GM19438 (cell line): ENCODE data around the gene EFCAB6.

Source experiments
- ATAC-seq: cut with Tn5 transposase; IDR thresholded peaks from one replicate; pipeline ENCODE4 v1.9.1; 2021; ENCODE audit warnings: low read depth; ENCODE audit not compliant: unreplicated experiment

Gene EFCAB6

DNA sequence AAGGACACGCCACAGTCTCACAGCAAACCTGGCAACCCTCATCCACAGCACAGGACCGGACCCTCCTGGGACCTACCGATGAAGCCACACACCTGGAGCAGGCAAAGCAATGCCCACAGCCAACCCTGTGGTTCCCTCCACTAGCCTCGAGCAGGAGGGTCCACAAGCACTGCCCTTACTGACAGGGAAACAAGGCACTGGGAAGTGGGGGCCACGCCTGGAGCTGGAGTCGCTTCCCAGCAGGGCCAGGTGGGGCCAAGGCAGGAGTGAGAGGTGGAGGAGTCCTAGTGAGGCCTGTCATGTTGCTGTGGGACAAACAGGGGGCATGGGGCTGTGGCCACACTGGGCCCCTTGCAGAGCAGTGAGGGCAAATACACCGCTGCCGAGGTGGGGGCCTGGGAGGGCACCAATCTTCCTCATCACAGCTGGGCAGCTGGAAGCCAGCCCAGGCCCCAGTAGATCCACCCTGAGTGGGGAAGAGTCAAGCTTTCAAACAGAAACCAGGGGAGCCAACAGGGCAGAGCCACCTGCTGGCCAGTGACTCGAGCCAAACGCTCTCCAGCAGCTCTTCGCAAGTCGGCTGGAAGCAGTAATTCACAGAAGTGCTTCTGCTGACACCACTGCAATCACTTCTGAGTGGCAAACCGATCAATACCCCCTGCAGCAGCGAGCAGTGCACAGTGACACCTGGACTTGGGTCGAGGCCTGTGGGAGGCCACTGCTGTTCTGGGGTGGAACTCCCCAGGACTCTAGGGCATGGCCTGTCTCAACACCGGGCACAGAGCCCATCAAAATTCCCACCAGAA lies 36.5 kb upstream of the EFCAB6 start:
- ATAC-seq, result no peak

DNA sequence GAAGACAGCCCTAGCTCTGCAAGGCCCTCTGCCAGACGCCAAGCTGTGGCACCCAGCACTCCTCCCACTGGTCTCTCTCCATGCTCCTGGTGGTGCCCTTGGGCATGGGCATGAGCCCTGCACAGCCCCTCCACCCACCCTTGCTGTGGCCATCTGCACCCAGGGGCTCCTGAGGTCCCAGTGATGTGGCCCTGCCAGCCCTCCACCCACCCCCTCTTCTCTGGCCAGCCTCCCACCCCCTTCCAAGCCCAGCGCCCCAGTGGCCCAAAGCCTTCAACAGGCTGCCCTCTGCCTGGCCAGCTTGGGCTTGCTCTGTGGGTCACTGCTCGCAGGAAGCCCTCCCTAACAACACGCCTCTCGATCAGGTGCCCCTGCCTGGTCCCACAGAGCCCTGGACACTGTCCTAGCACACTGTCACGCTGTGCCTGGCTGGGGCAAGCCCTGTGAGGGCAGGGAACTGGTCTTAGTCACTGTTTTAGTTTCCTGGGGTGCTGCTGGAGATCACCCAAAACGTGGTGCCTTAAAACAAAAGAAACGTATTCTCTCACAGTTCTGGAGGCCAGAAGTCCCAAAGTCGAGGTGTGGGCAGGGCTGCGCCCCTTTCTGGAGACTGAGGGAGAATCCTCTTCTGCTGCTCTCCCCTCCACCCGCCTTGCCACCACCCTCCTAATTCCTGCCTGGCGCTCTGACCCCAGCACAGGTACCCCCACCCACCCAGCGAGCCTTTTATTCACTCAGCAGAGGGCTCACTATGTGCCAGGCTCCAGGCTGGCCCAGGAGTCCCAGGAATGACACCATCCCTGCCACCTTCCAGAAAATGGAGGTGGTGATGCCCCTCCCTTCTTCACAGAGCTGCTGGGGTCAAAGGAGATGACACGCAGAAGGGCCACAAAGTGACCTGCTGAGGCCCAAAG lies 35.5 kb upstream of the EFCAB6 start:
- no peak for ATAC-seq

DNA sequence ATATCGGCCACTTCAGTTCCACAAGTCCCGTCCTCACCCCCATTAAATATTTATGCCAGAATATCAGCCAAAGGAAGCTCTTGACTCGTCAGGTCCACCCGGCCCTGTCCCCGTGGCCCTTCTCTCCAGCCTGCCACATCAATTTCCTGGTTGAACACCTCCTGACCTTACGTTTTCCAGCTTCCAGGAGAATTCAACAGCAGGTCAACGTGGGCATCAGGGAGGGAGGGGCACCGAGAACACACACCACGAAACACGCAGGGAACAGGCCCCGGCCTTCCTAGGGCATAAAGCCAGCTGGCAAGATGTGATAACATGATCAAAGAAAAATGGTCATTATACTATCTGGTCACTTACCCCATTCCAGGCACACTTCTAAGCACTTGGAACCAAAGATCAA lies 34.9 kb upstream of the EFCAB6 start:
- no peak for ATAC-seq

DNA sequence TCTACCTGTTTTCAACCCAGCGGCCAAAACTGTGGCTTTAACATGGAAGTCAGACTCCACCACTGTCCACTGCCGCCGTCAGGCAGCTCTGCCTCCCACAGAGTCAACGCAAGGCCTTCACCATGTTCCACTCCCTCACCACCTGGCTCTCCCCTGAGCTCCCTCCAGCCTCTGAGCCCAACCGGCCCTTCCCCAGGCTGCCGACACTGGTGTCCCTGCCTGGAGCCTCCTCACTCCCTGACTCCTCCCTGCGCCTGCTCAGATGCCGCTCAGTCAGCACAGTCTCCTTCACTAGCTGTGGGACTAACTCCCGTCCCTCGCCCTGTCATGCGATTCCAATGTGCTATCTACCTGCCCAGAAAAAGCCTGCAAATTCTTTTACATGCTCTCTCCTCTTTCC lies 33.9 kb upstream of the EFCAB6 start:
- ATAC-seq, result no peak

DNA sequence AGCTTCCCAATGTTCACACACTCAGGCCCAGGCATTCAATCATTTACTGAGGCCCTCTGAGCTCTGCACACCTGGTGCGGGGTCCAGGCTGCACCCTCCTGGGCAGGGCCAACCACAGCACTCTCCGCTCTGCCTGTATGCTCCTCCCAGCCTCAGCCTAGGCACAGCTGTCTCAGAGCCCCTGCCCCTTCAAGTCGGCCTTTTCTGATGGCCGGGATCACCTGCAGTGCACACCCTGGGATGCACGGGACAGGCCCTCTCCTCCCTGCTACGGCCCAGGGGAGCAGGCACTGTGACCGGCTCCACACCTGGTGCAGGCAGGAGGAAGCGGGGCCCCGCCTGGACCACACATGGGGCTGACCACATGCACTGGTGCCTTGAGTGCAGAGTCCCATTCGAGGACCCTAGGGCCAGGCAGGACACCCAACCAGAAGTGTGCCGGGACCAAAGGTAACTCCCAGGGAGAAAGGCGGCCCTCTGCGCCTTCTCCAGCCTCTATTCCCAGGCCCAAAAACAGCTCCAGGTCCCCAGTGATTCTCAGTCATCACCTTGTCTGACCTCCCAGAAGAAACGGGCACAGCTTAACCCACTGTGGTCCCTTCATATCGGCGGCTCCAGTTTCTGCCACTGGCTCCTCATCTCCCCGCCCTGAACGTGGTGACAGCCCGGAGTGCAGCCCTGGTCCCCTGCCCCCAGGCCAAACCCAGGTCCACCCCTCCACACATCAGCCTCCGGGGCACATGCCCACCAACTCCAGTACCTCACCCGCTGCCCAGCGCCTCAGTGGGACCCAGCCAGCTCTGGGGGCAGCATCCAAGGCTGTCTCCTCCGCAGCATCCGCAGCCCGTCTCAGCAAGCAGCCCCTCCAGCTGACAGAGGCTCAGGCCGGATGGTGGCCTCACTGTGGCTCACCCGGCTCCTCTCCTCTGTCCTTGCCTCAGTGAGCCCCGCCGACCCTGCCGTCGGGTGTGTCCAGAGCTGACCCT lies 32.7 kb upstream of the EFCAB6 start:
- no peak for ATAC-seq

DNA sequence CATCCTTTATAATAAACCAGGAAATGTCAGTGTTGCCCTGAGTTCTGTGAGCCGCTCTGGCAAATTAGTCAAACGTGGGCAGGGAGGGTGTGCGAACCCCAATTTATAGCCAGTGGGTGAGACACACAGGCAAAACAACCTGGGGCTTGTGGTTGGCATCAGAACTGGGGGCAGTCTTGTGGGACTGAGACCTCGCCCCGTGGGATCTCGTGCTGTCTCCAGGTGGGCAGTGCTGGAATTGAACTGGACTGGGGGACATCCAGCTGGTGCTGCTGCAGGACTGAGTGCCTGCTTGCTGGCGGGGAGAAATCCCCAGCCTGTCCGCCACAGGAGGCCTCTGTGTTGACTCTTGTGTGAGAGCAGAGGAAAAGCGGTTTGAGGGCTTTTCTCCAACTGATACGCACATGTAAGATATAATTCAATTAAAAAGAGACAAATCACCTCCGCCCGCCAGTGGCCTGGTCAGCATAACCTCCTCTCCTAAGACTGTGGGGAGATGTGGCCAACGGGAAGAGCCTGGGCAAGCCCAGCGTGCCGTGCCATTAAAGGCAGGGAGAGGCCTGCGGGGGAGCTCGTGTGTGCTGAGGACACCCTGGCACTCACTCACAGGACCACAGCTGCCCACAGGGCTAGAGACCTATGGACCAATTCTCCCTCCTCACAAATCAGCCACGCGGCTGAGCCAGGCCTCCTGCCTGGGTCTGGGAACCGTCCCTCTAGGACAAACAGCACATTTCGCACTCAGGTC lies 31.9 kb upstream of the EFCAB6 start:
- no peak for ATAC-seq

DNA sequence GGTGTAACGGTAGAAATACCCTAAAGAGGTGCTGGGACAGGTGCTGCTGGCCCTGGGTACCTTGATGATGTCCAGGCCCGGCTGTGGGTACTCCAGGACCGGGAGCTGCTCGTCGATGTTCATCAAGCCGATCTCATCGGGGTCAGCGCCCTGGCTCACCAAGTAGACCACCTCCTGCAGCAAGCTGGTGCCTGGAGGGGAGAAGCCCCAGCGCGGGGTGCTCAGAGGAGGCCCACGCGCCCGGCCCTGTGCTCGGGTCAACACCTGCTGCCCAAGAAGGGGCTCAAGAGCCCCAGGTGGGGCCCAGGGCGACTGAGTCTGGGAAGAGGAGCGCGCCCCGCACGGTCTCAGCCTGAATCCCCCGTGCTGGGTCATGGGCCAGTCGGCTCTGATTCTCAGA lies 29.6 kb upstream of the EFCAB6 start:
- no peak for ATAC-seq

DNA sequence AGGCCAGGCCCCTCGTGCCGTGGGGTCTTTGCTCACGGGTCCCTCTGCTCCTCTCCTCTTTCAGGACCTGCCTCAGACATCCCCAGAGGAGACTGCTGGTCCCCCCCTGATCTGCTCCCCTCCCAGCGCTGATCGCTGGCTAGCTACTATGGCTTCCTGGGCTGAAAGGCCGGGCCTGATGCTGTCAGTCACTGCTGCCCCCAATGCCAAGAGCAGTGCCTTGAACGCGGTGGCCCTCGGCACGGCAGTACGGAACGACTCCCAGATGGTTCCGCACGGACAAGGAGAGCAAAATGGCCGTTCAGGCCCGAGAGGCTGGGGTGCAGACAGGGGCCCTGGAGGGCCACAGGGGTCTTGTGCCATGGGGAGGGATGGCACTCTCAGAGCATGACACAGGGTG lies 28.7 kb upstream of the EFCAB6 start:
- ATAC-seq, result no peak

DNA sequence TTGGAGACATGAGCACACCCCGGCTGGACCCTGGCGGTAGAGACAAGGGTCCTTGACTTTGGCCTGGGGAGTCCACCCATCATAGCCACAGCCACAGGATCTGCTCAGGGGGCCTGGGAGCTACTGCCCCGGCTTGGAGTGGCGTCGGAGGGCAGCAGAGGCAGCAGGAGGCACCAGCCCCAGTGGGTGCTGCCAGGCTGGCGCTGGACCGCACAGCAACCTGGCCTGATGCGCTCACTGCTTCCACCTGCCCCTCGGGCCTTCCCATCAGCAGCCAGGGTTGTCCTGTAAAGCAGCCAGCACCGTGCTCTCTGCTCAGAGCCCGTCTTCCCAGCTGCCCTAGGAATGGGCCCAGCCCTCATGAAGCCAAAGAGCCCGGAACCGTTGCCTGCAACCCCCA lies 28.3 kb upstream of the EFCAB6 start:
- ATAC-seq, result no peak

DNA sequence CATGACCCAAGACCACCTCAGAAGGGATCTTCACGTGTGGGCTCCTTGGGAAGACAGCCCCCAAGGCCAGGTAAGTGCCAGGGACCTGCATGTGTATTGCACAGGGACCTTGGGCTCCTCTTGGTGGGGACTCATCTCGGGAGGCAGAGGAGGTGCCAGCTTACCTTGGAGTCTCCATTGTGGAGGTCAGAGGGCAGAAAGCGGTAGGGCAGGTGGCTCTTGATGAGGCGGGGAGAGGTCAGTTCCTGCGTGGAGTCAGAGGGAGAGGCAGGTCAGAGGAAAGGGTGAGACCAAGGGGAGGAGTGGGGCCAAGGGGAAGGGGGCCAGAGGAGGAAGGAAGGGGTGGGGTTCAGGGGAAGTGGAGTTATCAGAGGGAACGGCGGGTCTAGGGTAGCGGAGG lies 27.7 kb upstream of the EFCAB6 start:
- no peak for ATAC-seq

DNA sequence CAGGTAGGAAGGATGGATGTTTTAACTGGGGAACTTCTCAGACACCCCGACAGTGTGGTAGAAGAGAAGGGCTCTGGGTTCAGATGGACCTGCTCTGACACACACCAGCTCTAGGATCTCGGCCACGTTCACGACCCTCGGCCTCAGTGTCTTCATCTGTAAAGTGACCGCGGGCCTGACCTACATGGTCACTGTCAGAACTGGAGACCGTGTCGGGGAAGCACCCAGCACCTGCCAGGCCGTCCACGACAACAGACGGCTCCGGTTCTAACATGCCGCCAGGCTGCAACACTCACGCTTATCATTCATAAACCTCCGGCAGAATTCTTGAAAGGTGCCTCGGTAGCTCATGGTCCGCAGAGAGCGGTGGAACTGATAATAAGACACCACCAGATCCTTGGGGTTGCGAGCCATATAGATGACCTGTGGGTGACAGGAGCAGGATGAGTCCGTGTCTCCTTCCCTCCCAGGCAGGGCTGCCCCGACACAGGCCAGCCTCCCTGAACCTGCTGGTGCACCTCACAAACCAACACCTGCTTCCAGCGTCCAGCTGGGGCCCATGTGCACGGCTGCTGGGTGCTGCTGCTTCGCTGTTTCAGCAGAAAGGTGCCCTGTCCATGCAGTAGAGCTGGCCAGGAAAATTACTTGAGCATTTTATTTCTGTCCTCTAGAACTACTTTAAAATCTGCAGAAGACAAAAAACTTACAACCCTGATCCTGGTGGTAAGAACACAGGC lies 26.6 kb upstream of the EFCAB6 start:
- no peak for ATAC-seq

DNA sequence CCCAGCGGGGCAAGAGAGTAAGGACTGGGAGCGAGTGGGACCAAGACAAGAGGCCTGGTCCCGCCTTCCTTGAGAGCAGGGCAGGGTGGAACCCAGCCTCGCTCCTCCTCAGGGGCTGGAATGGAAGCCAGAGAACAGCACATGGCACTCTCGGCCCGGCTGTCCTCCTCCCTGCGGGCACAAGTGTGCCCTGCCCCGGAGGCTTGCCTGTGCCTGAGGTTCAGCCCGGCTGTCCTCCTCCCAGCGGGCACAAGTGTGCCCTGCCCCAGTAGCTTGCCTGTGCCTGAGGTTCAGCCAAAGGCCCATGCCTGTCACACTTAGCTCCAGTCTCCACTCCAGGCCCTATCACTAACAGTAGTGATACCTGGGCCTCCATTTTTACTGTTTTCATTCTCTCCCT lies 26.1 kb upstream of the EFCAB6 start:
- no peak for ATAC-seq

DNA sequence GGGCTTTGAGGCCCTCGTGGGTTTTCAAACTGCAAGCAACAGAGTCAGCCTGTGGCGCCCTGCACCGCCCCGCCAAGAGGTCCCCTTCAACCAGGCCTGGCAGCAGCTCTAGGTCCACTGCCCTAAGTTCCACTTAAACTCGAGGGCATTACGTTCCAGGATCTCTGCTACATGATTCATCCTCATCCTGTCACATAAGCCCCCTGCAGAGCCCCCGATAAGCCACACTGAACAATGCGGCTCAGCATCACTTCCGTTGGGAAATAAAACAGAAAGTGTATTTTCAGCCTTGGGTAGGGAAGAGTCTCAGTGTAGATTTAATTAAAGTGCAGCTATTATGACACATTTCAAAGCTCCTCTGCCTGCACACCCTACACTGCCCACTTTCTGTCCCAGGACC lies 25.6 kb upstream of the EFCAB6 start:
- no peak for ATAC-seq

DNA sequence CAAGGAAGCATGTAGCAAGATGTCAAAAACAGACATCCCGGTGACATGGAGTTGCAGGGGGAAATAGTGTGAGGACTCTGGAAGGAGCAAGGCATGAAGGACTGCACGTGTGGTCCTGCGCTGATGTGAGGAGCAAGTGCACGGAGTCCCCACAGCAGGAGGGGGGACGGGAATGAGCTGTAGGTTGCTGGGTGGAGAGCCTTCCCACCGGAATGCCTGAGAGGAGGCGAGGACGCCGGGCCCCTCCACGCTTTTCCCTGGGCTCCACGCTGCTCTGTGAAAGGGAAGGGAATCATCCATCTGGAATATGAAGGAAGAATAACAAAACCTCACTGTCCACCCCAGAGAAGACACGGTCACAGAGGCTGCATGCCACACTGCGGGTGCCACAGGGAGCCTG lies 23.6 kb upstream of the EFCAB6 start:
- no peak for ATAC-seq

DNA sequence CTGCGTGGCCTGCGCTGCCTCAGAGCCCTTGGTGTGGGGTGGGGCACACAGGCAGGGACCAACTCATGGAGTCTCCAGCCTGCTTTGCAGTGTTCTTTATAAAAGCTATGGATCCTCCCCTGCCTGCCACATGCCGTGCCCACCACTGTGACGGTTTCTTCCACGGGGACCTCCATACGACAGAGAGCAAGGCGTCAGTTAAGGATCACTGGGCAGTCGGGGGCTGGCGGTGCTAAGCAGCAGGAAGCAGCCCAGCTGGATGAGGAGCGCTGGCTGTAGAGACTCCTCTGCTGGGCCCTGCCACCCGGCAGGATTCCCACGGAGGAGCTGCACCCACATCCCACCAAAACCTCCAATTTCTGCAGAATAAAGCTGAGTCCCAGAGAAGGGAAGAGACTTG lies 23.1 kb upstream of the EFCAB6 start:
- ATAC-seq, result no peak

DNA sequence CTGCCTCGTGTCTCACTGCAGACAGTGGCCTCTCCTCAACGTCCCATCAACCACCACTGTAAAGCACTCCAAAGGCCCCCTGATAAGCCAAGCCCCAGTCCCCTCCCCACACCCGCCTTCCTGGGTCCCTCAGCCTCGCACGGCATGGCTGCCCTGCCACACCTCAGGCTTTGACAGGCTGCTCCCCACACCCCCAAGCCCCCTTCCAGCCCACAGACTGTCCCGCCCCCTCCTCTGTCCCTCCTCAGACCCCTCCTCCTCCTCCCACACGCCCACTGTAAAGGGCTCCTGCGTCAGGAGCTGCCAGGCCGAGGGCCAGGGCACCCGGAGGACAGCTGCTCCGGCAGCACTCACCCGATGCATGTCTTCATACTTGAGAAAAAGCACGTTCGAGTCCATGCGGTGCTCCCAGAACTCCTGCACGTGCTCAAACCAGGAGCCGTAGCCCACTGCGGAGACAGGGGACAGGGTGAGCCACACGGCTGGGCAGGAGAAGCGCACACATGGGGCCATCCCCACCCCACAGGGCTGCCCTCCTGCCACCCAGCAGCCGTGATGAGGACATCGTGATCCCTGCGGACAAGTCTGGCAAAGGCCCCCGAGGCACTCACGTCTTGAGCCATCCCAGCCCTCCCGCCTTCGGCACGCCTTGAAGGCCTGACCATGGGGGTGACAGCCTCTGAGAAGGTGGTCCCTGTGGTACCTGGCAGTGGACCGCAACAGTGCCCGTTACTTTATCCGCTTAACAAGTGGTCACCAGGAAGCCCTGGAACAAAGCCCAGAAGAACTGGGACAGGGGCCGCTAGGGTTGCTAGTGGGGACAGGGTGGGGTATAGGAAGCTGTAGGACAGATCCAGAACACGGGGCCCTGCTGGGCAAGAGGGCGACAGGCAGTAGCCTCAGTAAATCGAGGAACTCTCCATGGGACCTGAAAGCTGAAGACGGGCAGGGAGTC lies 21.5 kb upstream of the EFCAB6 start:
- ATAC-seq, result no peak

DNA sequence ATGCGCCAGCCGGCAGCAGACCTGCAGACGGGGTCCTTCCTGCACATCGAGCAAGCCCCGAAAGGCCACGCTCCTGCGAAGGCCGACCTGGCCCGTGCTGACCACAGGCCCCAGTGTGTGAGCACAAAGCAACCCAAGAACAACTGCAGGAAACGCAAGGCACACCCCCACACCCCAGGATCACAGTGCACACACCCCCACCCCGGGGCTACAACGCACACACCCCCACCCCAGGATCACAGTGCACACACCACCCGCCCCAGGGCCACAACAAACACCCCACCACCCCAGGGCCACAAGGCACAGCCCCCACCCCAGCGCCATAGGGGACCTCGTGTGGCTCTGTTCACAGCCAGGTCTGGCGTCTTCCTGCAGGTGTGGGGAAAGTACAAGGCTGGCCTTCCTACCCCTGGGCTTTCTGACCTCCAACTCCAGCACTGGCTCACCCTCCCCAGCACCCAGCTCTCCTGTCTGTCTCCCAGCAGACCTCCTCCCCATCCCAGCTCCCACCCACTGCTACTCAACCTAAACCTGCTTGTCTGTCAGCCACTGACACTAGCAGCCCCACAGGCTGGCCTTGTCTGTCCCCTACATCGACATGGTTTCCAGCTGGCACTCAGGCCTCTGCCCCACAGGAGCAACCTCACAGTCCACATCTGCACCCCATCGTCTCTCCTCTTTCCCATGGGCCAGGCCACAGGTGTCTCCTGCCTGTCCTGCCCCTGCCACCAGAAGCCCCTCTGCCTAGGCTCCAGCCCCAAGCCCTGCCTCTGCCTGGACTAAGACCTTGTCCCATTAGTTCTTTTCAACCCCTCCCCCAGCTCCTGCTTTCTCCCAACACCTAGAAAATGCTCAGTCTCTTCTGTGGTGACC lies 20.5 kb upstream of the EFCAB6 start:
- no peak for ATAC-seq
